IMR-90 (cell line): ENCODE data around the gene HOXB8.

Experiments
- BHLHE40 ChIP-seq: fragments of 150-350 bp; IDR thresholded peaks from 2 replicates; pipeline ENCODE4 v1.6.1; 2016; ENCODE audit warnings: mild to moderate bottlenecking, low read depth, low read length
- CTCF ChIP-seq: conservative IDR thresholded peaks from 2 replicates; pipeline ENCODE4 v1.5.1; 2012; ENCODE audit warnings: mild to moderate bottlenecking, low read depth, low read length, improper control_type of control experiment
- ELK1 ChIP-seq: fragments of 150-350 bp; IDR thresholded peaks from 2 replicates; pipeline ENCODE4 v1.6.1; 2016; ENCODE audit warnings: low read depth, mild to moderate bottlenecking, low read length, moderate library complexity, borderline replicate concordance
- MXI1 ChIP-seq: IDR thresholded peaks from 2 replicates; pipeline ENCODE4 v1.6.1; 2012; ENCODE audit warnings: low read depth, mild to moderate bottlenecking, low read length, moderate library complexity, borderline replicate concordance
- POLR2A ChIP-seq: IDR thresholded peaks from 2 replicates; pipeline ENCODE4 v1.6.1; 2012; ENCODE audit warnings: mild to moderate bottlenecking, low read depth, low read length
- RAD21 ChIP-seq: IDR thresholded peaks from 2 replicates; pipeline ENCODE4 v1.6.1; 2012; ENCODE audit warnings: low read length, improper control_type of control experiment
- RCOR1 ChIP-seq: IDR thresholded peaks from 2 replicates; pipeline ENCODE4 v1.6.1; 2012; ENCODE audit warnings: mild to moderate bottlenecking, low read length, improper control_type of control experiment; ENCODE audit not compliant: insufficient replicate concordance
- RFX5 ChIP-seq: IDR thresholded peaks from 2 replicates; pipeline ENCODE4 v1.8.0; 2012; ENCODE audit warnings: low read depth, mild to moderate bottlenecking, low read length, moderate library complexity
- TF ChIP-seq, protein P1 (sequence below): fragments of 150-350 bp; IDR thresholded peaks from 2 replicates; pipeline ENCODE4 v1.6.1; 2017; ENCODE audit warnings: mild to moderate bottlenecking, antibody characterized with exemption, low read length, low read depth

DNA sequence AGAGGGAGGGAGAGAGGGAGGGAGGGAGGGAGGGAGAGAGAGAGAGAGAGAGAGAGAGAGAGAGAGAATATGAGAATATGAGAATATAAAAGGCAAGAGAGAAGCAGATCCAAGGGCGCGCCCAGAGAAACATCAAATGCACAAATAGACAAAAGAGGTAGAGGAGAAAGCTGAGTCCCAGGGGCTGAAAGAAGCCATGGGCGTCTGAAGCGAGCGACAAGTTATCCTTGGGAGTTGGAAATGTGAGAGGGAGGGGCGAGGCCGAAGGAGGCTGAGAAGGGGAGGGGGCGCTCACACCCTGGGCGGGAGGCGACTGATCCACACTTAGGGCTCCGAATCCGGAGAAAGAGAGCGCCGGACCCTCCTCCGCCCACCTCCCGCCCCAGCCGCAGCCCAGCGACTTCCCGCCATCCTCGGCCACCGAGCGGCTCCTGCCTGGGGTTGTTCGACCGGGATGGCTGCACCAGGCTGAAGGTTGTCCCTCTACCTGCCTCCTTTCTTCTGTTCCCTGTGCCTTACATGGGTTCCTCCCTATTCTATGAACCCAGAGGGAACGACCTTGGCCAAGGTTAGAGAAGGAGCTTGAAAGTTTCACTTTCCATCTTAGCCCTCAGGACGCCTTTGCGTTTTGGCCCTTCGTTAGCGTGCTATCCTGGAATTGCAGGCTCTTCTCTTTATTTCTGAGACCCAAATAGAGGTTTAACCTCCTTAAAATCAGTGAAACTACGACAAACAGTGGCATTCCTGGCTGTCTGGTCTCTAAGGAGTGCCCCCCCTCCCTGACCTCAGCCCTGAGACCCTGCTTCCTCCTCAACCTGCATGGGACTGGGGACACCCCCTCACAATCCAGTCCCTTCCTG lies 32.2 kb upstream of the HOXB8 start:
- TF ChIP-seq POLR2A (no peak), CTCF (no peak), ELK1 (no peak), BHLHE40 (no peak), RFX5 (no peak), RCOR1 (no peak), RAD21 (no peak), MXI1 (no peak)
- TF ChIP-seq, protein P1, sequence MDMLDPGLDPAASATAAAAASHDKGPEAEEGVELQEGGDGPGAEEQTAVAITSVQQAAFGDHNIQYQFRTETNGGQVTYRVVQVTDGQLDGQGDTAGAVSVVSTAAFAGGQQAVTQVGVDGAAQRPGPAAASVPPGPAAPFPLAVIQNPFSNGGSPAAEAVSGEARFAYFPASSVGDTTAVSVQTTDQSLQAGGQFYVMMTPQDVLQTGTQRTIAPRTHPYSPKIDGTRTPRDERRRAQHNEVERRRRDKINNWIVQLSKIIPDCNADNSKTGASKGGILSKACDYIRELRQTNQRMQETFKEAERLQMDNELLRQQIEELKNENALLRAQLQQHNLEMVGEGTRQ = no peak
